Neural progenitor cell (in vitro differentiated cells): ENCODE results near the gene TMEM147.

Experiments used
- CTCF ChIP-seq: fragments of 200-600 bp; sonication (generic); IDR thresholded peaks from 2 replicates; pipeline ENCODE4 v1.5.1; 2017; ENCODE audit warnings: antibody characterized with exemption, mild to moderate bottlenecking
- EZH2phosphoT487 ChIP-seq: fragments of 200-600 bp; sonication (generic); IDR thresholded peaks from 2 replicates; pipeline ENCODE4 v1.6.1; 2017; ENCODE audit warnings: antibody characterized with exemption

DNA sequence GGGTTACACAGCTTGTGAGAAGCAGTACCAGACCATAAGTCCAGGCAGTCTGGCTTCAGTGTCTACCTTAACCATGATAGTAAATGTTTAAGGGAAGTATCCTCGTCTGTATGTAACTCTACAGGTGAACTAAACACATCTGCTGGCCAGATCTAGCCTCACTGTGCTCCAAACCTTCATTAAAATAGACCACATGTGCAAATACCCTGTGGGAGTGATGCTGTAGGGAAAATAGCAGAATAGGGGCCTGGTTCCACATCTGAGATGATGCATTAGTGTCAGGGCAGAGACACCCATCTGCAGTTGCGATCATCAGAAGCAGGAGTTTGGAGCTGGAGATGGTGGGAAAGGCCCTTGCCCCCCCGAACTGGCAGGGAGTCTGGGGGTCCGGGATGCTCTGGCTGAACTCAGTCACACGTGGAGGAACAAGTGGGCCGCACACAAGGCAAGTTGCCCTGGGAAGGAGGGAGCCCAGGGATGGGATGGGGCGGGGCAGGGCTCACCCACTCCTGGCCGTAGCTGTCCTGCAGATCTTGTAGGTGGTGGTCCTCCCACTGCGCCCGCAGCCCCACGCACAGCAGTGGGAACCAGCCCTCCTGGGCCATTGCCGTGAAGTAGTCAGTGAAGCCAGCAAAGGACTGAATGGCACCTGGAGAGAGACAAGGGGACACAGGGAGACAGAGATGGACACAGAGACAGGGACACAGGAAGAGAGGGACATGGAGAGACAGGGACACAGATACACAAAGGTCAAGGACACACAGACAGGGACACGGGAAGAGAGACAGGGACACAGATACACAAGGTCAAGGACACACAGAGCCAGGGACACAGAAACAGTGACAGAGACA, 7.3 kb downstream of the TMEM147 start:
- TF ChIP-seq CTCF, result no peak
- TF ChIP-seq EZH2phosphoT487, result no peak
